GM12865 (cell line): Measurements from ENCODE around the gene ADAM12.

Experiments
- DNase-seq: peaks from one replicate; pipeline ENCODE4 v3.0.0; 2010; ENCODE audit warnings: low read depth
- H3K4me3 ChIP-seq: 2 replicates; pipeline ENCODE4 v1.5.1; 2011; ENCODE audit warnings: mild to moderate bottlenecking, low read depth, low read length, control low read depth
- TF ChIP-seq, protein P1 (sequence below): IDR thresholded peaks from 2 replicates; pipeline ENCODE4 v1.5.1; 2011; ENCODE audit warnings: low read length, control low read depth, low read depth, inconsistent platforms; ENCODE audit not compliant: insufficient read depth; ENCODE audit errors: missing control alignments

The ADAM12 gene

DNA sequence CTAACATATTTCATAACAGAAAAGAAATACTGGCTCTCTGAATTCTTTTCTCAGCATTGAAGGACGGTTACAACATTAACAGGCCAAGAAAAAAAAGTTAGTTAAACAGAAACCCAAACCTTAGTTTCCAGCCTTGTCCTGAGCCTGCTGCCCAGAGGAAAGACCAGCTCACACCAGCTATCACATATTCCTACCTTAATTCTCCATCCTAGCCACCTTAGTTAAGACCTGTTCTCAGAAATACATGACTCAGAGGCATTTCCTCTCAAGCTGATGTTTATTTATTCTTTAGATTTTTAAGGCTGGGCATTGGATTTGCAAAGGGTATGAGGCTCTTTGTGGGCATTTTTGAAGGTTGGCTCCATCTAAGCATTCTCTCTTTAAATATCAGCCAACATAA lies 34.3 kb upstream of the ADAM12 start:
- no peak overlapping the region for H3K4me3 ChIP-seq
- DNase-seq: no peak
- TF ChIP-seq, protein P1, sequence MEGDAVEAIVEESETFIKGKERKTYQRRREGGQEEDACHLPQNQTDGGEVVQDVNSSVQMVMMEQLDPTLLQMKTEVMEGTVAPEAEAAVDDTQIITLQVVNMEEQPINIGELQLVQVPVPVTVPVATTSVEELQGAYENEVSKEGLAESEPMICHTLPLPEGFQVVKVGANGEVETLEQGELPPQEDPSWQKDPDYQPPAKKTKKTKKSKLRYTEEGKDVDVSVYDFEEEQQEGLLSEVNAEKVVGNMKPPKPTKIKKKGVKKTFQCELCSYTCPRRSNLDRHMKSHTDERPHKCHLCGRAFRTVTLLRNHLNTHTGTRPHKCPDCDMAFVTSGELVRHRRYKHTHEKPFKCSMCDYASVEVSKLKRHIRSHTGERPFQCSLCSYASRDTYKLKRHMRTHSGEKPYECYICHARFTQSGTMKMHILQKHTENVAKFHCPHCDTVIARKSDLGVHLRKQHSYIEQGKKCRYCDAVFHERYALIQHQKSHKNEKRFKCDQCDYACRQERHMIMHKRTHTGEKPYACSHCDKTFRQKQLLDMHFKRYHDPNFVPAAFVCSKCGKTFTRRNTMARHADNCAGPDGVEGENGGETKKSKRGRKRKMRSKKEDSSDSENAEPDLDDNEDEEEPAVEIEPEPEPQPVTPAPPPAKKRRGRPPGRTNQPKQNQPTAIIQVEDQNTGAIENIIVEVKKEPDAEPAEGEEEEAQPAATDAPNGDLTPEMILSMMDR: no peak

DNA sequence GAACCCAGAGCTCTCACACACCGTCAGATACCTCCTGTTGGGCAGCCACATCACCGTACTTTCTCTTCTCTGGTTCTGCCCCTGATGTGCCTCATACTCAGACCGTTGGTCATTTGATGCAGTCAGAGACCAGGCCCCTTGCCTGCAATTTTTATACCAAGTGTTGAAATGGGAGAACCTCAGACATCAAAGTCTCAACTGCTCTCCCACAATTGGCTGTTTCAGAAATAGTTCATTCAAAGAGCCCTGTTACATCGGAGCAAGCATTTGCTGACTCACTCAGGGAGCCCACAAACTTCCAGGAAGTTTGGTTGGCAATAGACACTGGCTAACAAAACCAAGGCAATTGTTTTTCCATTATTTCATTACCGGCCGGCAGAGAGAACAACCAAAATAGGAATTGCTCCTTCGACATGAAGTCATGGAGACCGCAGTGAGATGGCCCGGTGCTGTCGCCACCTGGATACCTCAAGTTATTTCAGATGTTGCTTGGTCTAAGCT lies 33.5 kb upstream of the ADAM12 start:
- no peak overlapping the region for H3K4me3 ChIP-seq
- TF ChIP-seq, protein P1: no peak

DNA sequence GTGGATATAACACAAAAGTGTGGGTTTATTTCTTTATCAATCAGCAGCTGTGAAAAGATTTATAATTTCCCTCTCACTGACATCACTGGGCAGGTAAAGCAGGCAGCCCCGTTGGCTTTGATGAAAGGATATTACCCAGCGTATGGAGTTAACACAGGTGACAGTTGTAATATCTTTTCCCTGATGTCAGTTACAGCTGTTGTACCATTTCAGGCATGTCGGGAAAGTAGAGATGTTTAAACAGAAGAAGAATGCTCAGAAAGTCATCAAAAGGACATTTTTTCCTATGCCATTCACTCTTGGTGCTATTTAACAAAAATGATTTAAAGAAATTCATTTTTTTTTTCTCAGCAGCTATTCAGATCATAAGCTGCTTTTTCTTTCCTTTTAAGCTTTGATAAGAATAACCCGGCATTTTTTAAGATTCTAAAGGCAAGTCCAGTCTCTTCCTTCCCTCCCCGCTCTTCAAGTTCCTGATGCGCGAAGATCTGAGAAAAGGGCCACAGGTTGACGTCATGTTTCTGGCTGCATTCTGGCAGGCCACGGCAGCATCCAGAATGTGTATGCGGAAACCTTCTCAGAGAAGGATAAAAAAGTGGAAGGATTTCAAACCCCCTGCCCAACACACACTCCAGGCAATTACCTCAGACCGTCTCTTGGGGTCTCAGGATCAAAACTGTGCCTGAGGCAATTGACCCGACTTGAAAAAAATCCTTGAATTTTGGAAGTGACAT lies 32.5 kb upstream of the ADAM12 start:
- TF ChIP-seq, protein P1: no peak
- H3K4me3 ChIP-seq: no peak overlapping the region
- no peak for DNase-seq

More for the DNA sequence above, 33.5 kb upstream of the ADAM12 start:
- DNase-seq: no peak

DNA sequence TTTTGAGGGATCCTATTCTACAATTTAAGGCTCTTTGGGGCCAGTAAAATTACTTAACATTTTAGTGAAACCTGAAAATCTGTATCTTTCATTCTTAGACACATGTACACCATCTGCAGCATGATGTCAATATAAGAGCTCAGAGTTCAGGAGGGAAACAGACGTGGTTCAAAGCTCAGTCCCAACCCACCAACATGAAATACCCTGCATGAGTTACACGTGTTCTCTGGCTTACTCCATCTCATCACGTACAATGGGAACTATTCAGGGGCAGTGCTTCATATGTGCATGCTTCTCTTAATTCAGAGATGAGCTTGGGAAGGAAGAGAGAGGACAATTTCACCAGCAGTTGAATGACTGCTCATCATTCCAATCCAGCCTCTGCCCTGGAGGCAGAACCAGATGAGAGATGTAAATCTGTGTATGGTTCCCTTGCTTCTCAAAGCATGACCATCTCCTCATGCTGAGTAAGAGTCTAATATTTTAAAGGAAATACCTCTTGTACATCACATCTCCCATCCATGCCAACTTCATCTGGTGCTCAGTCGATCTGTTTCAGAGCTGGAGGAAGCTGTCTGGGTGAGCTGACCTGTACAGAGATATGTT lies 29.0 kb upstream of the ADAM12 start:
- DNase-seq: no peak
- TF ChIP-seq, protein P1: no peak

DNA sequence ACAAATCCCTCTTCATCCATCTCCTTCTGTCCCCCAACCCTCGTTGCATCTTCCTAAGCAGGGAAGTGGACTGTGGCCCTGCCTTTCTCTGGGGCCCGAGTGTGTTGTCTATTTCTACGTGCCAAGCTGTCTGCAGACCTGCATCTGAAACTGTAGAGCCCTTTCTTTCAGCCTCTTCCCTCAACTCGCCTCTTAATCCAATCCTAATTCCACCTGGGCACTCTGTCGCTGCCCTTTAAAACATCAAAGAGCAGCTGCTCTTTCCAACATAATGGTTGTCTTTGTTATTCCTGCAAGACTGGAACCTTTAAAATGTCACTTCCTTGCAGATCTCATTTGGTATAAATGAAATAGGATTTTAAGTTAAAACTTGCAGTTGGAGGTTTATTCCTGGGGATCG lies 21.5 kb upstream of the ADAM12 start:
- no peak for DNase-seq
- H3K4me3 ChIP-seq: no peak overlapping the region
- TF ChIP-seq, protein P1: no peak

More for the DNA sequence above, 29.0 kb upstream of the ADAM12 start:
- H3K4me3 ChIP-seq: no peak overlapping the region

DNA sequence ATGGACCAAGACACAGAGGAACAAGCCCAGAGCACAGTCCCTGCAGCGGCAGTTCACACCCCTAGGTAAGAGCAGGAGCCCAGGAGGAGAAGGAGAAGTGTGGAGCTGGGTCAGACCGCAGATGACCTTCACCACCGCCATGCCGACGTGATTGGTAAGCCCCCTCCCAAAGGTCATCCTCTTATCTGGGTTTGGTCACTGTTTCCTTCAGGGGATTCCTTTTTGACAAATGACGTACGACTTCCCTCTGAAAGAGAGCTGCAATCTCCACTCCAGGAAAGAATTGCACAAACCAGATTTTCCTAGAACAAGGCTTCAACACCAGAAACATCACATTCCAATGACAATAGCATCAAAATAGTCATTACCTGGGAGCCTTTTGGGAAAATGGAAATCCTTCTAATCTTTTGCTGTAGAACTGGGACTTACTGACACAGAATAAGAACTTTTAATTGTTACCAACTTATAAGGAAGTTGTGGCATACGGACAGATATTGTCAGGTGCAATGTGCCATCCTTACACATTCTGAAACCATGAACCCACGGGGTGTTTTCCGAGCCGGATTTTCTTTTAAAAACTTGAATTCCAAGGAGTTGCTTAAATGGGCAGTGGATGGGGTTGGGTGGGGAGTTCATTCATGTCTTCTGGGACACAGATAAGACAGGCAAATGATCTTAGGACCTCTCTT lies 20.8 kb upstream of the ADAM12 start:
- TF ChIP-seq, protein P1: no peak
- no peak overlapping the region for H3K4me3 ChIP-seq
- no peak for DNase-seq
